Activated CD8-positive, alpha-beta T cell treated with anti-CD3 and anti-CD28 coated beads for 36 hours (primary cell): ENCODE data around the gene BAZ2A. TPM values are rescaled to one million over a fixed set of nuclear protein-coding genes. Genes with fewer than 3 reads are reported as not detected.

Source experiments
- ATAC-seq: fragments of 200-7000 bp; cut with Tn5 transposase; one replicate; pipeline ENCODE4 v1.10.0; 2021; ENCODE audit warnings: mild to moderate bottlenecking, moderate library complexity
- CTCF ChIA-PET: fragments of 350-600 bp; sonication (Branson Sonifier 250); formaldehyde crosslinking; loops from one replicate; lab custom pipeline; 2021; ENCODE audit warnings: antibody characterized with exemption; lab: Charles Lee
- POLR2A ChIA-PET: fragments of 350-600 bp; sonication (Branson Sonifier 250); formaldehyde crosslinking; loops from one replicate; lab custom pipeline; 2021; ENCODE audit warnings: antibody characterized with exemption; lab: Charles Lee
- DNase-seq: peaks from one replicate; pipeline ENCODE4 v3.0.0-alpha.2; 2020
- H3K27ac Mint-ChIP-seq: one replicate; pipeline ENCODE4 v1.8.0; 2021; ENCODE audit warnings: mild to moderate bottlenecking, mixed read lengths
- H3K27me3 Mint-ChIP-seq: one replicate; pipeline ENCODE4 v1.8.0; 2021; ENCODE audit warnings: mixed read lengths
- H3K36me3 Mint-ChIP-seq: one replicate; pipeline ENCODE4 v1.8.0; 2021; ENCODE audit warnings: low read depth, mixed read lengths
- H3K4me1 Mint-ChIP-seq: one replicate; pipeline ENCODE4 v1.8.0; 2021; ENCODE audit warnings: low read depth, mixed read lengths
- H3K4me3 Mint-ChIP-seq: one replicate; pipeline ENCODE4 v1.8.0; 2021; ENCODE audit warnings: mild to moderate bottlenecking, moderate library complexity, mixed read lengths
- H3K9me3 Mint-ChIP-seq: one replicate; pipeline ENCODE4 v1.8.0; 2021; ENCODE audit warnings: mixed read lengths
- CTCF ChIP-seq: fragments of 200-600 bp; IDR thresholded peaks from one replicate; pipeline ENCODE4 v1.8.0; 2022; ENCODE audit warnings: antibody characterized with exemption, mild to moderate bottlenecking
- intact Hi-C: fragments of 100-400 bp; cut with micrococcal nuclease; formaldehyde crosslinking; loops from one replicate; pipeline ENCODE4 v1.10.0; 2022
- total RNA-seq, 2 experiments: library from RNA; stranded (reverse); gene quantifications; one replicate each; pipeline ENCODE4 v1.2.3, GENCODE V29; 2021

The BAZ2A gene
- total RNA-seq, 2 experiments from 2014 or later: 80.1 to 89.3 TPM

- intact Hi-C loops: loop anchor here (5.0 kb wide), 1 partner anchor 62 kb away; no protein-coding TSS in a partner anchor
- ChIA-PET POLR2A (interaction anchor here (0.5 kb wide), 1 partner anchor 54 kb away, joined by 3 read pairs; no protein-coding TSS in a partner anchor), CTCF (interaction anchor here (1.0 to 4.6 kb wide), 13 partner anchors 8 to 84 kb away, joined by 3 to 39 read pairs (median 4); no protein-coding TSS in a partner anchor)
- ATAC-seq (peak; percentile 15), DNase-seq (no peak)
- H3K27ac Mint-ChIP-seq: no peak overlapping the region
- H3K9me3 Mint-ChIP-seq: no peaks in the 10 kb centered on the region
- H3K4me3 Mint-ChIP-seq: no peak overlapping the region
- peaks cover 30% of the 10 kb centered on the region for H3K4me1 Mint-ChIP-seq
- TF ChIP-seq CTCF: no peak
- H3K36me3 Mint-ChIP-seq: no peaks in the 10 kb centered on the region
- H3K27me3 Mint-ChIP-seq: no peaks in the 10 kb centered on the region
Measured at GRCh38 chr12:56574210-56574609, 55.9 kb downstream of the BAZ2A start.

GRCh38 chr12:56572288-56572687 is 57.8 kb downstream of the BAZ2A start:
- TF ChIP-seq CTCF: no peak
- ATAC-seq (no peak), DNase-seq (no peak)
- no peaks in the 10 kb centered on the region for H3K27me3 Mint-ChIP-seq
- no peaks in the 10 kb centered on the region for H3K9me3 Mint-ChIP-seq
- intact Hi-C loops: loop anchor here (5.0 kb wide), 1 partner anchor 60 kb away; no protein-coding TSS in a partner anchor
- H3K27ac Mint-ChIP-seq: no peak overlapping the region
- POLR2A ChIA-PET: no interaction called here
- H3K4me1 Mint-ChIP-seq: peaks cover 34% of the 10 kb centered on the region
- H3K36me3 Mint-ChIP-seq: no peaks in the 10 kb centered on the region
- H3K4me3 Mint-ChIP-seq: no peak overlapping the region
- CTCF ChIA-PET: interaction anchor here (0.6 to 4.6 kb wide), 5 partner anchors 9 to 108 kb away, joined by 3 to 39 read pairs (median 7); no protein-coding TSS in a partner anchor

- Mint-ChIP-seq H3K27ac (no peak overlapping the region), H3K27me3 (no peaks in the 10 kb centered on the region), H3K9me3 (no peaks in the 10 kb centered on the region), H3K36me3 (no peaks in the 10 kb centered on the region), H3K4me3 (no peak overlapping the region), H3K4me1 (peaks cover 35% of the 10 kb centered on the region)
- ChIA-PET CTCF (interaction anchor here (1.0 to 4.5 kb wide), 7 partner anchors 10 to 69 kb away, joined by 4 to 47 read pairs (median 7); no protein-coding TSS in a partner anchor), POLR2A (no interaction called here)
- intact Hi-C loops: loop anchor here (5.0 kb wide), 1 partner anchor 59 kb away; no protein-coding TSS in a partner anchor
- DNase-seq (no peak), ATAC-seq (no peak)
- TF ChIP-seq CTCF: no peak
Measured at GRCh38 chr12:56571121-56571520, 59.0 kb downstream of the BAZ2A start.

- intact Hi-C loops: no loop called here
- Mint-ChIP-seq H3K27ac (no peak overlapping the region), H3K4me3 (no peak overlapping the region), H3K27me3 (no peaks in the 10 kb centered on the region), H3K4me1 (peaks cover 37% of the 10 kb centered on the region), H3K9me3 (no peaks in the 10 kb centered on the region), H3K36me3 (no peaks in the 10 kb centered on the region)
- ChIA-PET CTCF (interaction anchor here (0.7 to 4.5 kb wide), 6 partner anchors 11 to 72 kb away, joined by 3 to 47 read pairs (median 4); no protein-coding TSS in a partner anchor), POLR2A (interaction anchor here (1.9 to 2.3 kb wide), 2 partner anchors 13 to 54 kb away, joined by 5 to 6 read pairs; no protein-coding TSS in a partner anchor)
- DNase-seq: no peak
- TF ChIP-seq CTCF: no peak
- no peak for ATAC-seq
Measured at GRCh38 chr12:56568146-56568545, 62.0 kb downstream of the BAZ2A start.

- peak; percentile 85 for ATAC-seq
- H3K36me3 Mint-ChIP-seq: no peaks in the 10 kb centered on the region
Measured at GRCh38 chr12:56565510-56566101, 64.5 kb downstream of the BAZ2A start.

More at GRCh38 chr12:56565510-56566101, 64.5 kb downstream of the BAZ2A start:
- no peak for TF ChIP-seq CTCF
- Mint-ChIP-seq H3K4me3 (peak overlapping the region; percentile 37), H3K9me3 (no peaks in the 10 kb centered on the region), H3K27me3 (no peaks in the 10 kb centered on the region), H3K4me1 (peaks cover 25% of the 10 kb centered on the region), H3K27ac (peak overlapping the region; percentile 40)
- intact Hi-C loops: no loop called here
- CTCF ChIA-PET: interaction anchor here (0.9 to 3.0 kb wide), 3 partner anchors 9 to 52 kb away, joined by 4 to 11 read pairs (median 6); no protein-coding TSS in a partner anchor
- DNase-seq: peak; percentile 74
- POLR2A ChIA-PET: interaction anchor here (0.6 to 0.8 kb wide), 2 partner anchors 16 to 19 kb away, joined by 3 read pairs; no protein-coding TSS in a partner anchor
